Measurements from ENCODE around the gene CD164L2.

CD164L2 gene

GRCh38 chr1:27405074-27405473 lies 21.9 kb upstream of the CD164L2 start:
- H3K36me3 ChIP-seq (ENCODE audit: control insufficient read depth, insufficient read depth, low read length) = peaks cover 53% of the 10 kb centered on the region

GRCh38 chr1:27403931-27404330 lies 20.8 kb upstream of the CD164L2 start:
- Histone ChIP-seq H3K4me1 (ENCODE audit: control insufficient read depth, insufficient read depth, low read length, poor library complexity, severe bottlenecking) (peaks cover 40% of the 10 kb centered on the region), H3K9me3 (ENCODE audit: control insufficient read depth, low read length) (no peaks in the 10 kb centered on the region), H3K27ac (ENCODE audit: low read depth, low read length, severe bottlenecking) (peak overlapping the region; percentile 73), H3K4me3 (ENCODE audit: extremely low read depth, insufficient read depth, low read length, poor library complexity, severe bottlenecking) (no peak overlapping the region), H3K36me3 (ENCODE audit: control insufficient read depth, insufficient read depth, low read length) (peaks cover 44% of the 10 kb centered on the region)

More at GRCh38 chr1:27405074-27405473, 21.9 kb upstream of the CD164L2 start:
- Histone ChIP-seq H3K4me1 (ENCODE audit: control insufficient read depth, insufficient read depth, low read length, poor library complexity, severe bottlenecking) (peaks cover 38% of the 10 kb centered on the region), H3K4me3 (ENCODE audit: extremely low read depth, insufficient read depth, low read length, poor library complexity, severe bottlenecking) (no peak overlapping the region), H3K27ac (ENCODE audit: low read depth, low read length, severe bottlenecking) (peak overlapping the region; percentile 59), H3K9me3 (ENCODE audit: control insufficient read depth, low read length) (no peaks in the 10 kb centered on the region)
- 51 to 53% methylated on average over 12 of the region's 13 CpGs for WGBS, 2 experiments (ENCODE audit: insufficient coverage in 2 of 2)

GRCh38 chr1:27403065-27403726 lies 20.1 kb upstream of the CD164L2 start:
- peaks cover 42% of the 10 kb centered on the region for H3K4me1 ChIP-seq (ENCODE audit: control insufficient read depth, insufficient read depth, low read length, poor library complexity, severe bottlenecking)
- no peak overlapping the region for H3K4me3 ChIP-seq (ENCODE audit: extremely low read depth, insufficient read depth, low read length, poor library complexity, severe bottlenecking)
- H3K9me3 ChIP-seq (ENCODE audit: control insufficient read depth, low read length) = no peaks in the 10 kb centered on the region
- 77 to 86% methylated on average over 20 of the region's 24 CpGs for WGBS, 2 experiments (ENCODE audit: insufficient coverage in 2 of 2)
- peak overlapping the region; percentile 73 for H3K27ac ChIP-seq (ENCODE audit: low read depth, low read length, severe bottlenecking)
- peaks cover 36% of the 10 kb centered on the region for H3K36me3 ChIP-seq (ENCODE audit: control insufficient read depth, insufficient read depth, low read length)

GRCh38 chr1:27402349-27402754 lies 19.2 kb upstream of the CD164L2 start:
- peak overlapping the region; percentile 73 for H3K27ac ChIP-seq (ENCODE audit: low read depth, low read length, severe bottlenecking)
- H3K9me3 ChIP-seq (ENCODE audit: control insufficient read depth, low read length) = no peaks in the 10 kb centered on the region
- H3K36me3 ChIP-seq (ENCODE audit: control insufficient read depth, insufficient read depth, low read length) = peaks cover 28% of the 10 kb centered on the region
- WGBS, 2 experiments (ENCODE audit: insufficient coverage in 2 of 2) = 77 to 86% methylated on average over 8 of the region's 8 CpGs
- no peak overlapping the region for H3K4me3 ChIP-seq (ENCODE audit: extremely low read depth, insufficient read depth, low read length, poor library complexity, severe bottlenecking)
- peaks cover 45% of the 10 kb centered on the region for H3K4me1 ChIP-seq (ENCODE audit: control insufficient read depth, insufficient read depth, low read length, poor library complexity, severe bottlenecking)

GRCh38 chr1:27400963-27401341 lies 17.8 kb upstream of the CD164L2 start:
- no peak overlapping the region for H3K4me3 ChIP-seq (ENCODE audit: extremely low read depth, insufficient read depth, low read length, poor library complexity, severe bottlenecking)
- no peak overlapping the region for H3K27ac ChIP-seq (ENCODE audit: low read depth, low read length, severe bottlenecking)
- peaks cover 22% of the 10 kb centered on the region for H3K36me3 ChIP-seq (ENCODE audit: control insufficient read depth, insufficient read depth, low read length)
- no peaks in the 10 kb centered on the region for H3K9me3 ChIP-seq (ENCODE audit: control insufficient read depth, low read length)
- WGBS, 2 experiments (ENCODE audit: insufficient coverage in 2 of 2) = 88 to 100% methylated on average over 5 of the region's 5 CpGs
- peaks cover 37% of the 10 kb centered on the region for H3K4me1 ChIP-seq (ENCODE audit: control insufficient read depth, insufficient read depth, low read length, poor library complexity, severe bottlenecking)

- no peaks in the 10 kb centered on the region for H3K9me3 ChIP-seq (ENCODE audit: control insufficient read depth, low read length)
- no peak overlapping the region for H3K4me3 ChIP-seq (ENCODE audit: extremely low read depth, insufficient read depth, low read length, poor library complexity, severe bottlenecking)
- H3K4me1 ChIP-seq (ENCODE audit: control insufficient read depth, insufficient read depth, low read length, poor library complexity, severe bottlenecking) = peaks cover 32% of the 10 kb centered on the region
- H3K36me3 ChIP-seq (ENCODE audit: control insufficient read depth, insufficient read depth, low read length) = peaks cover 22% of the 10 kb centered on the region
- 62 to 66% methylated on average over 12 to 13 of the region's 13 CpGs for WGBS, 2 experiments (ENCODE audit: insufficient coverage in 2 of 2)
- no peak overlapping the region for H3K27ac ChIP-seq (ENCODE audit: low read depth, low read length, severe bottlenecking)
Observed at GRCh38 chr1:27400082-27400962, 17.2 kb upstream of the CD164L2 start.

GRCh38 chr1:27399251-27400025 lies 16.3 kb upstream of the CD164L2 start:
- H3K9me3 ChIP-seq (ENCODE audit: control insufficient read depth, low read length) = no peaks in the 10 kb centered on the region
- H3K27ac ChIP-seq (ENCODE audit: low read depth, low read length, severe bottlenecking) = no peak overlapping the region
- no peak overlapping the region for H3K4me3 ChIP-seq (ENCODE audit: extremely low read depth, insufficient read depth, low read length, poor library complexity, severe bottlenecking)
- peaks cover 24% of the 10 kb centered on the region for H3K4me1 ChIP-seq (ENCODE audit: control insufficient read depth, insufficient read depth, low read length, poor library complexity, severe bottlenecking)
- peaks cover 16% of the 10 kb centered on the region for H3K36me3 ChIP-seq (ENCODE audit: control insufficient read depth, insufficient read depth, low read length)
- 93 to 94% methylated on average over 9 of the region's 19 CpGs for WGBS, 2 experiments (ENCODE audit: insufficient coverage in 2 of 2)

GRCh38 chr1:27398405-27399149 lies 15.4 kb upstream of the CD164L2 start:
- Histone ChIP-seq H3K4me1 (ENCODE audit: control insufficient read depth, insufficient read depth, low read length, poor library complexity, severe bottlenecking) (peaks cover 16% of the 10 kb centered on the region), H3K9me3 (ENCODE audit: control insufficient read depth, low read length) (no peaks in the 10 kb centered on the region), H3K36me3 (ENCODE audit: control insufficient read depth, insufficient read depth, low read length) (peaks cover 9% of the 10 kb centered on the region), H3K4me3 (ENCODE audit: extremely low read depth, insufficient read depth, low read length, poor library complexity, severe bottlenecking) (no peak overlapping the region), H3K27ac (ENCODE audit: low read depth, low read length, severe bottlenecking) (no peak overlapping the region)
- WGBS, 2 experiments (ENCODE audit: insufficient coverage in 2 of 2) = 86% methylated on average over 1 of the region's 4 CpGs; no CpG with 5 or more reads in 1 of the 2 experiments

- 65 to 83% methylated on average over 3 to 6 of the region's 7 CpGs for WGBS, 2 experiments (ENCODE audit: insufficient coverage in 2 of 2)
- Histone ChIP-seq H3K9me3 (ENCODE audit: control insufficient read depth, low read length) (no peaks in the 10 kb centered on the region), H3K4me1 (ENCODE audit: control insufficient read depth, insufficient read depth, low read length, poor library complexity, severe bottlenecking) (peaks cover 9% of the 10 kb centered on the region), H3K27ac (ENCODE audit: low read depth, low read length, severe bottlenecking) (no peak overlapping the region), H3K4me3 (ENCODE audit: extremely low read depth, insufficient read depth, low read length, poor library complexity, severe bottlenecking) (no peak overlapping the region), H3K36me3 (ENCODE audit: control insufficient read depth, insufficient read depth, low read length) (peaks cover 4% of the 10 kb centered on the region)
Observed at GRCh38 chr1:27397749-27398148, 14.6 kb upstream of the CD164L2 start.

- H3K9me3 ChIP-seq (ENCODE audit: control insufficient read depth, low read length) = no peaks in the 10 kb centered on the region
- 86 to 97% methylated on average over 3 of the region's 3 CpGs for WGBS, 2 experiments (ENCODE audit: insufficient coverage in 2 of 2)
- H3K4me3 ChIP-seq (ENCODE audit: extremely low read depth, insufficient read depth, low read length, poor library complexity, severe bottlenecking) = no peak overlapping the region
- H3K36me3 ChIP-seq (ENCODE audit: control insufficient read depth, insufficient read depth, low read length) = peaks cover 2% of the 10 kb centered on the region
- H3K27ac ChIP-seq (ENCODE audit: low read depth, low read length, severe bottlenecking) = no peak overlapping the region
- H3K4me1 ChIP-seq (ENCODE audit: control insufficient read depth, insufficient read depth, low read length, poor library complexity, severe bottlenecking) = peaks cover 10% of the 10 kb centered on the region
Observed at GRCh38 chr1:27397110-27397509, 14.0 kb upstream of the CD164L2 start.
